Activated CD4-positive, alpha-beta T cell treated with anti-CD3 and anti-CD28 coated beads for 36 hours (primary cell): ENCODE results near the gene SOX30. TPM values are rescaled to one million over a fixed set of nuclear protein-coding genes. Genes with fewer than 3 reads are reported as not detected.

Experiments used
- ATAC-seq: fragments of 200-7000 bp; cut with Tn5 transposase; one replicate; pipeline ENCODE4 v1.10.0; 2021; ENCODE audit warnings: mild to moderate bottlenecking, moderate library complexity
- CTCF ChIA-PET: fragments of 350-600 bp; sonication (Branson Sonifier 250); formaldehyde crosslinking; loops from one replicate; lab custom pipeline; 2021; ENCODE audit warnings: antibody characterized with exemption; lab: Charles Lee
- POLR2A ChIA-PET: fragments of 350-600 bp; sonication (Branson Sonifier 250); formaldehyde crosslinking; loops from one replicate; lab custom pipeline; 2021; ENCODE audit warnings: antibody characterized with exemption, inconsistent platforms; lab: Charles Lee
- DNase-seq: peaks from one replicate; pipeline ENCODE4 v3.0.0-alpha.2; 2020
- H3K27ac Mint-ChIP-seq: one replicate; pipeline ENCODE4 v1.8.0; 2021; ENCODE audit warnings: mixed read lengths
- H3K27me3 Mint-ChIP-seq: one replicate; pipeline ENCODE4 v1.8.0; 2021; ENCODE audit warnings: mixed read lengths
- H3K36me3 Mint-ChIP-seq: one replicate; pipeline ENCODE4 v1.8.0; 2021; ENCODE audit warnings: low read depth, mixed read lengths
- H3K4me1 Mint-ChIP-seq: one replicate; pipeline ENCODE4 v1.8.0; 2021; ENCODE audit warnings: mixed read lengths
- H3K4me3 Mint-ChIP-seq: one replicate; pipeline ENCODE4 v1.8.0; 2021; ENCODE audit warnings: mild to moderate bottlenecking, moderate library complexity, mixed read lengths
- H3K9me3 Mint-ChIP-seq: one replicate; pipeline ENCODE4 v1.8.0; 2021; ENCODE audit warnings: low read depth, mixed read lengths
- intact Hi-C, 2 experiments: fragments of 100-400 bp; cut with DNase I in 1 of 2; cut with micrococcal nuclease in 1 of 2; formaldehyde crosslinking; loops; one replicate each; pipeline versions ENCODE4 v1.14.2 to v1.15.1; 2022 to 2024; cut with DNase I, micrococcal nuclease
- total RNA-seq, 2 experiments: library from RNA; stranded (reverse); gene quantifications; one replicate each; pipeline ENCODE4 v1.2.3, GENCODE V29; 2021

Gene SOX30
- total RNA-seq, 2 experiments from 2014 or later: 0.18 to 0.44 TPM

DNA sequence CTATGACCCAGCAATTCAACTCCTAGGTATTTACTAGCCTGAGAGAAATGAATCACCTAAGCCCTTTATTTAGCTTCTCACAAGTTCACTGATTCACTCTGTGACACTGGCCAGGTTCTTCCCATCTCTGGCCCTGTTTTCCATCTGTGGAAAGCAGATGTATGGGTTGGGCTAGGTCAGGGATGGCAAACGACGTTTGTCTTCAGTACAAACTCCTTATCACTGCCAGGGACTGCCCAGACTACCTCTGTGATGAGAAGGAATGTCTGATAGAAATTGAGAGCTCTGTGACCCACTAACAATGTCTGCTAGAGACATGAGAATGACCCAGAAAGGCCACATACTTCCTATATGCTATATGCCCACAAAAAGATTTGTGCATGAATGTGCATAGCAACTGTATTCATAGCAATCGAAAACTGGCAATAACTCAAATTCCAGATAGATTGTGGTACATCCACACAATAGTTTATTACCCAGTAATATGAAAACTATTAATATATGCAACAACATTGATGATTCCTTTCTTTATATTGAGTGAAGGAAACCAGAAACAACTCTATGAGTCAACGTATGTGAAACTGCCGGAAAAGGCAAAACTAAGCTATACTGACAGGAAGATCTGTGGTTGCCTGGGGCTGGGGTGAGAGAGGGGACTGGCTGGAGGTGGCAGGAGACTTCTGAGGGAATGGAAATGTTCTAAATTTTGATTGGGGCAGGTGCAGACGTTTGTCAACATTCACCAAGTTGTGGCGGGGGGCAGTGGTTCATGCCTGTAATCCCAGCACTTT, 44.7 kb downstream of the SOX30 start:
- Mint-ChIP-seq H3K36me3 (peaks cover 3% of the 10 kb centered on the region), H3K27ac (peak overlapping the region; percentile 88), H3K4me3 (peak overlapping the region; percentile 22), H3K9me3 (no peaks in the 10 kb centered on the region), H3K27me3 (no peaks in the 10 kb centered on the region), H3K4me1 (peaks cover 81% of the 10 kb centered on the region)
- ATAC-seq (peak; percentile 71), DNase-seq (peak; percentile 82)
- CTCF ChIA-PET: interaction anchor here (1.0 kb wide), 1 partner anchor 11 kb away, joined by 3 read pairs; no protein-coding TSS in a partner anchor
- intact Hi-C loops: loop anchor here (1.0 to 10.0 kb wide), 3 partner anchors 13 to 1657 kb away; partner anchors contain the start of gene UBLCP1 (in 1 of the 2)
- POLR2A ChIA-PET: interaction anchor here (0.8 to 1.3 kb wide), 3 partner anchors 13 to 251 kb away, joined by 3 to 5 read pairs (median 4); partner anchors contain the start of gene CLINT1

DNA sequence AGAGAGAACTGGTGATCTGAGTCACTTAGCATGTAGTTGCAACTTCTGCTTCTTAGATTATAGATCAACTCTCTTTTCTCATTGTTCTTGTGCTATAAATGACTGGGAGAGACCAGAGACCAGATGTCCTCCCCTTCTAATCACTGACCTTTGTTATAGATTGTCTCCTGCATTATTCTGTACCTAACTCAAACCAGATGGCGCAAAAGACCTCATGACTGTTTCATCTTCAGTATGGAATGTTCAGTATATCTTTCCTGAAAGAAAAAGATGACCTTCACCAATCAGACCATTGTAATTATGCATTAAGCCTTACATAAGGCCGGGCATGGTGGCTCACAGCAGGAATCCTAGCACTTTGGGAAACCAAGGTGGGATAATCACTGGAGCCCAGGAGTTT, 46.2 kb downstream of the SOX30 start:
- Mint-ChIP-seq H3K36me3 (peaks cover 4% of the 10 kb centered on the region), H3K27me3 (no peaks in the 10 kb centered on the region), H3K4me3 (no peak overlapping the region), H3K27ac (peak overlapping the region; percentile 67), H3K4me1 (peaks cover 82% of the 10 kb centered on the region), H3K9me3 (no peaks in the 10 kb centered on the region)
- intact Hi-C loops: loop anchor here (5.0 to 10.0 kb wide), 2 partner anchors 34 to 1659 kb away; partner anchors contain the start of gene UBLCP1 (in 1 of the 2)
- ChIA-PET CTCF (interaction anchor here (0.7 to 0.8 kb wide), 2 partner anchors 8 to 10 kb away, joined by 3 read pairs; no protein-coding TSS in a partner anchor), POLR2A (interaction anchor here (1.1 kb wide), 1 partner anchor 9 kb away, joined by 3 read pairs; no protein-coding TSS in a partner anchor)
- ATAC-seq: no peak
- DNase-seq: no peak

DNA sequence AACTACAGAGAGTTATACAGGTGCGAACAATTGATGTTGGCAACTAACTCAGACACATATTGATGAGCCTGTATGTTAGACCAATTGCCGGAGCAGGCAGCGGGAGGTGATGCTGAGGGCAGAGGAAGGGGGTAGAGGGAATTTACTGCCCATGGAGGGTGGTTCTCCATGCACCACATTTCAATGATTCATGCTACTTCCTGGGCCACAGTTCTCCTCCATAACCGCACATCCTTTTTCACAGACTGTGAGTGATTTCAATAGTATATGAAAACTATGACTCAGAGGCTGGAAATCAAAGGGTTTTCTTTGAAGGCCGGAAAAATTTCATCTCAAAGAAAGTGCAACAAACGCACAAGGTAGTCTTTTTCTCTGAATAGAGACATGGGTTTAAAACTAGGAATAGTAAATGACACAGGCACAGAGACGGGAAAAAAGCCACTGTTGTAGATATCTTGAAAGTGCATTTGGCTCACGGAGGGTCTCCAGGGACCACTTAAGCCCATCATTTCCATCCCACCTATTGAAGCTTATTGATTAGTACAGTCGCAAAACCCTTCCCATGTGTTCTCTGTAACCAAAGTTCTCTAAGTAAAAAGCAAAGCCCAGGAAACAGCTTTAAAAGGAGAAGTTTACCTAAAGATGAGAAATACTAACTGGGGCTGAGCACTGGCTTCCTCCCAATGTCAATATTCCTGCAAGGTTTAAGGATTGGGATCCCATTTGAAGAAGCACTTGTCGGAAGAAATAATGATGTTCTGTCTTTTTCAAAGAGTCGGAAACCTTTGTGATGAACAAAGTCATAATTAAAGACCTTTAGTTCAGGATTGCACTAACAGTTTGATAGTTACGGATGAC, 48.7 kb downstream of the SOX30 start:
- peak; percentile 78 for DNase-seq
- peak overlapping the region; percentile 49 for H3K4me3 Mint-ChIP-seq
- CTCF ChIA-PET: interaction anchor here (0.6 kb wide), 1 partner anchor 131 kb away, joined by 3 read pairs; no protein-coding TSS in a partner anchor
- peaks cover 1% of the 10 kb centered on the region for H3K9me3 Mint-ChIP-seq
- H3K27me3 Mint-ChIP-seq: no peaks in the 10 kb centered on the region
- H3K27ac Mint-ChIP-seq: peak overlapping the region; percentile 79
- POLR2A ChIA-PET: no interaction called here
- peaks cover 6% of the 10 kb centered on the region for H3K36me3 Mint-ChIP-seq
- intact Hi-C loops: loop anchor here (1.0 to 10.0 kb wide), 13 partner anchors 21 to 1854 kb away; partner anchors contain the start of genes C5orf52 (in 1 of the 2), CLINT1 (in 1 of the 2), LSM11 (in 1 of the 2) and THG1L (in 1 of the 2)
- peaks cover 88% of the 10 kb centered on the region for H3K4me1 Mint-ChIP-seq
- ATAC-seq: peak; percentile 44

DNA sequence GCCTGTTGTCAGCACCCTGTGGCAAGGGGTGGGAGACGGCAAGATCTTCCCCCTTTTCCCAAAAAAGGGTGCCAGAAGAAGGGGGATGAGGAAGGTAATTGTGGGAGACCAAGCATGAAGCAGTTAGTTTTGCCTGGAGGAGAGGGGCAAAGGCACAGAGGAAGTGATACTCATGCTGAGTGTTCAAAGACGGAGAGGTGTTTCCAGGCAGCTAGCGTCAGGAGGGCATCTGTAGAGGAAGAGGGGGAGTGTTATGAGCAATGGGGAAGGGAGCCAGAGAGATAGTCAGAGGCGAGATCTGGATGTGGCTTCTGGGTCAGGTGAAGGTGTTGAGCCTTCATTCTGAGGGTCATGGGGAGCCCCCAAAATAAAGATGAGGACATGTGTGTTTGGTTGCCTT, 49.7 kb downstream of the SOX30 start:
- H3K27ac Mint-ChIP-seq: peak overlapping the region; percentile 79
- ATAC-seq (peak; percentile 67), DNase-seq (peak; percentile 78)
- peak overlapping the region; percentile 5 for H3K4me3 Mint-ChIP-seq
- intact Hi-C loops: loop anchor here (2.0 to 10.0 kb wide), 12 partner anchors 20 to 1855 kb away; partner anchors contain the start of genes C5orf52 (in 1 of the 2), CLINT1 (in 1 of the 2), LSM11 (in 1 of the 2) and UBLCP1 (in 1 of the 2)
- CTCF ChIA-PET: no interaction called here
- H3K9me3 Mint-ChIP-seq: peaks cover 6% of the 10 kb centered on the region
- POLR2A ChIA-PET: no interaction called here
- H3K36me3 Mint-ChIP-seq: peaks cover 10% of the 10 kb centered on the region
- H3K27me3 Mint-ChIP-seq: no peaks in the 10 kb centered on the region
- H3K4me1 Mint-ChIP-seq: peaks cover 88% of the 10 kb centered on the region

DNA sequence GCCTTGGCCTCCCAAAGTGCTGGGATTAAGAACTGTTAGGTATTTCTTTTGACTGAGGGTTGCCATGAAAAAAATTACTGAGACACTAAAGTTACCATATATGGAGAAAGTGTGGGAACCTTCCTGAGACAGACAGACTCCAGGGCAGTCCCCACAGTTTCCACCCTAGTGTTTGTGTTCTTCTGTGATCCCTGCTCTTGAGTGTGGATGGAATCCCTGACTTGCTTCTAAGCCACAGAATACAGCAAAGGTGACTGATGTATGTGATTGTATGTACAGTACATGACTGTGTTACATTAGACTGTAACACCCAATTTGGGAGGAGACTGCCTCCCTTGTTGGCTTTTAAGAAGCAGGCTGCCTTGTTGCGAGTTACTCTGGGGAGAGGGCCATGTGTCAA, 52.0 kb downstream of the SOX30 start:
- Mint-ChIP-seq H3K36me3 (peaks cover 13% of the 10 kb centered on the region), H3K4me1 (peaks cover 95% of the 10 kb centered on the region), H3K4me3 (no peak overlapping the region), H3K27ac (peak overlapping the region; percentile 81), H3K9me3 (peaks cover 6% of the 10 kb centered on the region), H3K27me3 (no peaks in the 10 kb centered on the region)
- CTCF ChIA-PET: no interaction called here
- peak; percentile 41 for DNase-seq
- peak; percentile 7 for ATAC-seq
- intact Hi-C loops: loop anchor here (5.0 to 10.0 kb wide), 7 partner anchors 72 to 1857 kb away; partner anchors contain the start of genes C5orf52 (in 1 of the 2), LSM11 (in 1 of the 2) and UBLCP1 (in 1 of the 2)
- POLR2A ChIA-PET: interaction anchor here (0.7 kb wide), 1 partner anchor 135 kb away, joined by 7 read pairs; no protein-coding TSS in a partner anchor

DNA sequence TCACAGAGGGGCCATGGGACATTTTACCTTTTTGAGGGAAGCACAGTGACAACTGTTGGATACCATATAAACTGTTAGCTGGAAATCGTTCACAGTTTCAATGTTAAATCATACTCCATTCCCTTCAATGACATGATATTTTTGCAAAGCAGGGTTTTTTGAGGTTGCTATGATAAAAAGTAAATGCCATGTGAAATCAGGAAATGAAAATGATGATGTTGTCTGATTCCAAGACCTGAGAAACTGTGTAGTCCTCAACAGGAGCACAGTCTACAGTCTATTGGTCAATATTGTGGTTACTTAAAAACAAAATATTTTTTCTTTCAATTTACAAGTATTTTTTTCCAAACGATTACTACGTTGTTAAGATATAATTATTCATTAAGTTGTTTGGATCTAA, 52.7 kb downstream of the SOX30 start:
- Mint-ChIP-seq H3K4me1 (peaks cover 96% of the 10 kb centered on the region), H3K27ac (peak overlapping the region; percentile 38), H3K36me3 (peaks cover 13% of the 10 kb centered on the region), H3K27me3 (no peaks in the 10 kb centered on the region), H3K4me3 (no peak overlapping the region), H3K9me3 (peaks cover 6% of the 10 kb centered on the region)
- CTCF ChIA-PET: no interaction called here
- no peak for ATAC-seq
- POLR2A ChIA-PET: no interaction called here
- intact Hi-C loops: loop anchor here in 1 of 2 experiments (5.0 to 10.0 kb wide), 3 partner anchors 133 to 445 kb away; partner anchors contain the start of gene THG1L
- no peak for DNase-seq

DNA sequence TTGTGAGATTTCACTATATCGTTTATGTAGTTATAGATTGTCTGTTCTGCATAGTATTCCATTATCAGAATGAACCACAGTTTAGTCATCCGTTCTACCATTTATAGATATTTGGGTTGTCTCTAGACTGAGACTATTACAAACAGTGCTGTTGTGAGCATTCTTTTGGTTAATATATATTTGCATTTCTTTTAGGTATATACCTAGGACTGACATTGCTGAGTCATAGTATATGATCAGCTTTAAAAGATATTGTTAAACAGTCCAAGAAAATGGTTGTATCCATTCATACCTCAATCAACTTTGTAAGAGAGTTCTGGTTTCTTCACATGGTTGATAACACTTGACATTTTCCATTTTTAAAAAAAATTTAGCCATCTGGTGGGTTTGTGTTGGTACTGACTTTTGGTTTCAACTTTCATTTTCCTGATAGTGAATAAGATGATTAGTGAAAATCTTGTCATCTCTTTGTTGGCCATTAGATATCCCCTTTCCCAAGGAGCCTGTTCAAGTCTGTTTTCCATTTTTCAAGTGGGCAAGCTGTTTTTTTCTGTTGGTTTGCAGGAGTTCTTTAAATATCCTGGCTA, 53.8 kb downstream of the SOX30 start:
- peak overlapping the region; percentile 38 for H3K27ac Mint-ChIP-seq
- ChIA-PET POLR2A (no interaction called here), CTCF (interaction anchor here (0.9 kb wide), 1 partner anchor 13 kb away, joined by 4 read pairs; no protein-coding TSS in a partner anchor)
- no peak overlapping the region for H3K4me3 Mint-ChIP-seq
- peaks cover 95% of the 10 kb centered on the region for H3K4me1 Mint-ChIP-seq
- peaks cover 6% of the 10 kb centered on the region for H3K9me3 Mint-ChIP-seq
- no peaks in the 10 kb centered on the region for H3K27me3 Mint-ChIP-seq
- intact Hi-C loops: loop anchor here in 1 of 2 experiments (5.0 to 10.0 kb wide), 3 partner anchors 134 to 444 kb away; partner anchors contain the start of gene THG1L
- peaks cover 10% of the 10 kb centered on the region for H3K36me3 Mint-ChIP-seq
- DNase-seq (no peak), ATAC-seq (no peak)

DNA sequence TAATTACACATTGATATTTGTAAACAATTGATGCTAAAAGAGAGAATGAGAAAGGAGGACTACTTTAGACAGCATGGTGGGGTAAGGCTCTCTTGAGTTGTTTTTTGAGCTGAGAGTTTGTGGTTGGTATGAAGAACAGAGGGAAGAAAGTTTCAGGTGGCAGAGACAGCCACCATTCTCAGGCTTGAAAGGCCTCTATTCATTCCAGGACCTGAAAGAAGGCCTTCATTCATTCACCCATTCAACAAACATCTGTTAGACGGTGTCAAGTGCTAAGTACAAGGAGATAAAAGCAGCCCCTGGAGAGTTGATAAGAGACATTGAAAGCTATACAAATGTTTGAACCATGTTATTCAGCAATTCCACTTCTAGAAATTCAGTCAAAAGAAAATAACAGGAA, 55.0 kb downstream of the SOX30 start:
- intact Hi-C loops: loop anchor here in 1 of 2 experiments (1.0 to 10.0 kb wide), 4 partner anchors 15 to 442 kb away; partner anchors contain the start of gene THG1L
- Mint-ChIP-seq H3K27me3 (no peaks in the 10 kb centered on the region), H3K9me3 (peaks cover 6% of the 10 kb centered on the region), H3K36me3 (peaks cover 10% of the 10 kb centered on the region), H3K4me1 (peaks cover 95% of the 10 kb centered on the region), H3K4me3 (peak overlapping the region; percentile 1), H3K27ac (peak overlapping the region; percentile 90)
- peak; percentile 27 for ATAC-seq
- DNase-seq: peak; percentile 40
- CTCF ChIA-PET: interaction anchor here (0.7 to 1.7 kb wide), 10 partner anchors 8 to 244 kb away, joined by 3 to 7 read pairs (median 4); partner anchors contain the start of gene LSM11
- POLR2A ChIA-PET: interaction anchor here (0.6 to 1.2 kb wide), 5 partner anchors 9 to 1728 kb away, joined by 3 to 8 read pairs (median 3); no protein-coding TSS in a partner anchor

DNA sequence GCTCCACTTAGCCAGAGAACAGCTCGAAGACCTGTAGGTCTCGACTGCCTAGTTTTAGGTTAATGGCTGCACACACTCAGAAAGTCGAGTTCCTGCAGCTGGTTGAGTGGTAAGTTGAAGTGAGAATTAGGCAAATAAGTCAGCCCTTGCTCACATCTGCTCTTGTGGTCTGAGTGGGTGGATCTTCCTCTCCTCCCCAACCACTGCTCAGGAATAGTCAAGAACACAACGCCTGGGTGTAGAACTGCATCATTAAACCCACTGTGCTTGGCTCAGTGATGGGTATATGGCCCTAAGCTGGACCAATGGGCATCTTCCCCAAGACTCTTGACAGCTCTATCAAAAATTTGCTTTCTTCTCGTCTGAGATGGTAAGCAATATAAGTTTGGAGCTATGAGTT, 55.8 kb downstream of the SOX30 start:
- DNase-seq (peak; percentile 78), ATAC-seq (peak; percentile 69)
- ChIA-PET CTCF (interaction anchor here (0.5 to 1.7 kb wide), 17 partner anchors 11 to 1561 kb away, joined by 3 to 7 read pairs (median 3); partner anchors contain the start of genes LSM11 and NIPAL4), POLR2A (interaction anchor here (0.5 to 1.2 kb wide), 5 partner anchors 9 to 151 kb away, joined by 3 to 8 read pairs (median 3); no protein-coding TSS in a partner anchor)
- peak overlapping the region; percentile 22 for H3K4me3 Mint-ChIP-seq
- peaks cover 96% of the 10 kb centered on the region for H3K4me1 Mint-ChIP-seq
- H3K36me3 Mint-ChIP-seq: peaks cover 14% of the 10 kb centered on the region
- intact Hi-C loops: loop anchor here in 1 of 2 experiments (1.0 to 10.0 kb wide), 4 partner anchors 55 to 442 kb away; partner anchors contain the start of gene THG1L
- H3K27me3 Mint-ChIP-seq: no peaks in the 10 kb centered on the region
- H3K9me3 Mint-ChIP-seq: peaks cover 10% of the 10 kb centered on the region
- peak overlapping the region; percentile 90 for H3K27ac Mint-ChIP-seq
